Esophagus squamous epithelium (tissue), 4 donors: ENCODE data around the gene TMEM60.

Experiments used
- CTCF ChIP-seq, 6 experiments: fragments of 450-650 bp in 4 of 6; fragments of 200-600 bp in 2 of 6; sonication (generic) in 2 of 6; IDR thresholded peaks; one replicate each; pipeline ENCODE4 v1.5.1; 2016 to 2019; ENCODE audit warnings: antibody characterized with exemption in 6 of 6, mild to moderate bottlenecking in 4 of 6, moderate library complexity in 4 of 6
- POLR2A ChIP-seq, 4 donors: fragments of 450-650 bp; IDR thresholded peaks; one replicate each; pipeline ENCODE4 v1.6.1; 2017; ENCODE audit warnings: antibody characterized with exemption in 4 of 4, mild to moderate bottlenecking in 4 of 4, moderate library complexity in 3 of 4

- TF ChIP-seq CTCF (IDR thresholded peaks at IDR 0.05) (no peak), POLR2A (IDR thresholded peaks at IDR 0.05) (no peak)
Measured at GRCh38 chr7:77796109-77796508, 2.1 kb downstream of the TMEM60 start.
